Uterus (tissue), 4 donors: ENCODE data around the gene TTC34. TPM values are rescaled to one million over a fixed set of nuclear protein-coding genes. Genes with fewer than 3 reads are reported as not detected.

Experiments used
- DNase-seq, 2 donors: peaks; one replicate each; pipeline ENCODE4 v3.0.0-alpha.2; 2019 to 2020
- H3K27ac ChIP-seq, 2 donors: fragments of 200-600 bp; sonication (generic); 1 replicate in 1 of 2; 2 replicates in 1 of 2; pipeline ENCODE4 v1.5.1; 2016 to 2018
- H3K27me3 ChIP-seq, 2 donors: fragments of 200-600 bp; sonication (generic); one replicate each; pipeline ENCODE4 v1.5.1; 2018 to 2019; ENCODE audit warnings: control low read depth in 1 of 2
- H3K36me3 ChIP-seq, 2 donors: fragments of 200-600 bp; sonication (generic); one replicate each; pipeline ENCODE4 v1.5.1; 2019; ENCODE audit warnings: control low read depth in 1 of 2
- H3K4me1 ChIP-seq, 2 donors: fragments of 200-600 bp; sonication (generic); one replicate each; pipeline ENCODE4 v1.5.1; 2018 to 2019; ENCODE audit warnings: control low read depth in 1 of 2
- H3K4me3 ChIP-seq, 2 donors: fragments of 200-600 bp; sonication (generic); 1 replicate in 1 of 2; 2 replicates in 1 of 2; pipeline ENCODE4 v1.5.1; 2018 to 2019; ENCODE audit warnings: mild to moderate bottlenecking in 1 of 2
- H3K9me3 ChIP-seq, 2 donors: fragments of 200-600 bp; sonication (generic); one replicate each; pipeline ENCODE4 v1.5.1; 2019; ENCODE audit warnings: control low read depth in 1 of 2
- POLR2A ChIP-seq, 2 donors: fragments of 450-650 bp; IDR thresholded peaks; one replicate each; pipeline ENCODE4 v1.6.1; 2016; ENCODE audit warnings: antibody characterized with exemption in 2 of 2, mild to moderate bottlenecking in 1 of 2, moderate library complexity in 1 of 2
- intact Hi-C: fragments of 100-400 bp; cut with DNase I; formaldehyde crosslinking; loops from one replicate; pipeline ENCODE4 v1.15.1; 2023; ENCODE audit warnings: low total_unique reads
- total RNA-seq, 4 donors: library from RNA; depleted of rRNA in 3 of 4; stranded (reverse); fragments of >200 nt in 3 of 4; gene quantifications; one replicate each; pipeline versions ENCODE4 v1.1.0 to v1.2.4, GENCODE V29; 2014 to 2023
- TF ChIP-seq, protein P1 (sequence below), 4 experiments: fragments of 200-600 bp in 2 of 4; fragments of 450-650 bp in 2 of 4; sonication (generic) in 2 of 4; IDR thresholded peaks; one replicate each; pipeline ENCODE4 v1.5.1; 2016 to 2019; ENCODE audit warnings: antibody characterized with exemption in 4 of 4, mild to moderate bottlenecking in 2 of 4, moderate library complexity in 1 of 4
- donor health status: DM: yes; HTN: yes; CAD: no.

Gene TTC34
- total RNA-seq, 4 donors from 2014 or later: 0.29 to 2.9 (median 0.43) TPM

DNA sequence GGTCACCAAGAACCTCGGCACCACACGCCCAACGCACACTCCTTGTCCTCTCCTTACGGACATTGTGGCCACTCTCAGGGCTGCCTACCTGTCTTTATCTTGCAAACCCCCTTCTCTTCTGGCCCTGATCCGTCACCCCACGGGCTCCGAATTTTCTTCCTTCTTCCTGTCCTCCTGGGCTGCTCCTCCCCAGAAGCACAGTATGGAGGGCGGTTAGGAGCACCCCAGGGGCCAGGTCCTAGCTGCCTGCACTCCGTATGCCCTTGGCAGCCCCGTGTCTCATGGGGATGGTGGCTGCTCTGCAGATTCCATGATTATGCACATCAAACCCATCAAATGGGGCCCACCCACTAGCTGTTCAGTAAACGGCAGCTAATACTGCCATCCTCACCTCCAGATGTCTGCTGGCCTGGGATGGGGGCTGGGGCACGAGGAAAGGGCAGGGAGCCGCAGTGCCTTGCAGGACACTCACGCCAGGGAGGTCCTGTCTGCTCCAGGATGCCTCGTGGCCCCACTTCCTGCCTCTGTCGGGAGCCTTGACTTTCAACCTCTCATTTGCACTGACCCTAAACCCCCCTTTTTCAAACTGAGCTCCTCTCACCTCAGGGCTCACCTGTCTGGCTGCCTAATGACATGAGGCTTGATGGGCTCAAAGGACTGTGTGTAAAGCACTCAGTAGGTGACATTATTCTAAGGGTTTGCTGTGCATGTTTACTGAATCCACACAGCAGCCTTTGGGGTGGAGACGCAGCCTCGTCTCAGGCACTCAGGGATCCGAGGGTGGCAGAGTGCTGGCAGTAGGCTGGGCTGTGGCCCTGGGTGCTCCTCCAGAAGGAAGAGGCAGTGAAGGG is 4.4 kb downstream of the TTC34 start:
- no peak for DNase-seq
- TF ChIP-seq, protein P1, sequence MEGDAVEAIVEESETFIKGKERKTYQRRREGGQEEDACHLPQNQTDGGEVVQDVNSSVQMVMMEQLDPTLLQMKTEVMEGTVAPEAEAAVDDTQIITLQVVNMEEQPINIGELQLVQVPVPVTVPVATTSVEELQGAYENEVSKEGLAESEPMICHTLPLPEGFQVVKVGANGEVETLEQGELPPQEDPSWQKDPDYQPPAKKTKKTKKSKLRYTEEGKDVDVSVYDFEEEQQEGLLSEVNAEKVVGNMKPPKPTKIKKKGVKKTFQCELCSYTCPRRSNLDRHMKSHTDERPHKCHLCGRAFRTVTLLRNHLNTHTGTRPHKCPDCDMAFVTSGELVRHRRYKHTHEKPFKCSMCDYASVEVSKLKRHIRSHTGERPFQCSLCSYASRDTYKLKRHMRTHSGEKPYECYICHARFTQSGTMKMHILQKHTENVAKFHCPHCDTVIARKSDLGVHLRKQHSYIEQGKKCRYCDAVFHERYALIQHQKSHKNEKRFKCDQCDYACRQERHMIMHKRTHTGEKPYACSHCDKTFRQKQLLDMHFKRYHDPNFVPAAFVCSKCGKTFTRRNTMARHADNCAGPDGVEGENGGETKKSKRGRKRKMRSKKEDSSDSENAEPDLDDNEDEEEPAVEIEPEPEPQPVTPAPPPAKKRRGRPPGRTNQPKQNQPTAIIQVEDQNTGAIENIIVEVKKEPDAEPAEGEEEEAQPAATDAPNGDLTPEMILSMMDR (IDR thresholded peaks at IDR 0.05): no peak
- no peak for TF ChIP-seq POLR2A (IDR thresholded peaks at IDR 0.05)
- intact Hi-C loops: no loop called here
- Histone ChIP-seq H3K4me1 (no peaks in the 10 kb centered on the region), H3K36me3 (no peaks in the 10 kb centered on the region), H3K9me3 (peaks cover 0 to 8% of the 10 kb centered on the region in 2 donors), H3K27me3 (no peaks in the 10 kb centered on the region), H3K27ac (no peak overlapping the region), H3K4me3 (no peak overlapping the region)

DNA sequence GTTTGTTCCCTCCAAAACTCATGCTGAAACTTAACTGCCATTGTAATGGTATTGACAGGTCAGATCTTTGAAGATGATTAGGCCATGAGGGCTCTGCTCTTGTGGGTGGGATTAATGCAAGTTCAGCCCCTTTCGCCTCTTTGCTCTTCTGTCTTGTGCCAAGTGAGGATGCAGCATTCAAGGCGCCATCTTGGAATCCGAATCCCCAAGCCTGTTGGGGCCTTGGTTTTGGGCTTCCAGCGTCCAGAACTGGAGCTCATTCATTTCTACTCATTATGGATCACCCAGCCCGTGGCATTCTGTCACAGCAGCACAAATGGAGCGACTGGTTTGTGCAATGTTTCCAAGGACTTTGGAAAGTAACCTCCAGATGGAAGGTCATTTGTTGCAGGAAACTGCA is 5.6 kb downstream of the TTC34 start:
- H3K4me1 ChIP-seq: no peaks in the 10 kb centered on the region
- intact Hi-C loops: no loop called here
- H3K4me3 ChIP-seq: no peak overlapping the region
- TF ChIP-seq POLR2A (IDR thresholded peaks at IDR 0.05): no peak
- no peak for DNase-seq
- H3K36me3 ChIP-seq: no peaks in the 10 kb centered on the region
- H3K27ac ChIP-seq: no peak overlapping the region
- no peaks in the 10 kb centered on the region for H3K27me3 ChIP-seq
- H3K9me3 ChIP-seq: peaks cover 0 to 8% of the 10 kb centered on the region in 2 donors

DNA sequence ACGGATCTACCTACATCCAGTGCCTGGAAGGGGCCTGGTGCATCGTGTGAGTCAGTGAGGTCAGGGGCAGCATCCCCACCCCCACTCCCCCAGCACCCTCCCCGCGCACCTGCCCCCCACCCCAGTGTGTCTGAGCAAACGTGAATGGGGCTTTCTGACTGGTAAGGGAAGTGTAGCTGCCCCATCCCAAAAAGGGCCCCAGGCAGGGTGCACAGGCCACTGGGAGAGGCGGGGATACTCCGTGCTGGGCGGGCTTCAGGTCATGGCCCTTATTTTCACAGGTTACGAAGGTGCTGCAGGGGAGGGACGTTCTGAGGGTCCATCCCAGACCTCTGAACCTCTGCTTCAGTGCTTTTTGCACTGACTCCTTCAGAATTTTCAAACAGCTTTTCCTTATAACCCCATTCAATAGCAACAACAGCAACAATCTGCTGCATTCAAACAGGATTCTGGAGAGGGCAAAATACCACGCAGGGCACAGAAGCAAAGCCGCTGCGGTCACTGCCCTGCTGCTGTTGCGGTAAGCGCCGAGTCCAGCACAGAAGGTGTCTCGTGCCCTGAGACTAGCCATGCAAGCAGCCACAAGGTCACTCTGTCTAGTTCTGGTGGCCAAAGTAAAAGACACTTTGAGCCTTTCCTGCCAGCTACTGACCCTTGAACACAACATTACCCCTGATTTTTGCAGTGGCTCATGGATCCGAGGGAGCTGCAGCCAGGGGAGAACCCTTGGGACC is 10.3 kb downstream of the TTC34 start:
- intact Hi-C loops: no loop called here
- DNase-seq: no peak
- H3K27ac ChIP-seq: no peak overlapping the region
- no peaks in the 10 kb centered on the region for H3K4me1 ChIP-seq
- peaks cover 0 to 8% of the 10 kb centered on the region in 2 donors for H3K9me3 ChIP-seq
- H3K36me3 ChIP-seq: no peaks in the 10 kb centered on the region
- H3K4me3 ChIP-seq: no peak overlapping the region
- H3K27me3 ChIP-seq: no peaks in the 10 kb centered on the region
- no peak for TF ChIP-seq POLR2A (IDR thresholded peaks at IDR 0.05)
- TF ChIP-seq, protein P1 (IDR thresholded peaks at IDR 0.05): no peak

- TF ChIP-seq POLR2A (IDR thresholded peaks at IDR 0.05): no peak
- TF ChIP-seq, protein P1 (IDR thresholded peaks at IDR 0.05): no peak
- intact Hi-C loops: no loop called here
- Histone ChIP-seq H3K4me3 (no peak overlapping the region), H3K4me1 (no peaks in the 10 kb centered on the region), H3K27ac (no peak overlapping the region), H3K36me3 (no peaks in the 10 kb centered on the region), H3K27me3 (no peaks in the 10 kb centered on the region), H3K9me3 (peaks cover 0 to 8% of the 10 kb centered on the region in 2 donors)
- no peak for DNase-seq
Measured at GRCh38 chr1:2789986-2790581, 11.4 kb downstream of the TTC34 start.

- H3K27ac ChIP-seq: no peak overlapping the region
- no peaks in the 10 kb centered on the region for H3K36me3 ChIP-seq
- H3K4me3 ChIP-seq: no peak overlapping the region
- no peak for DNase-seq
- H3K4me1 ChIP-seq: no peaks in the 10 kb centered on the region
- peaks cover 0 to 5% of the 10 kb centered on the region in 2 donors for H3K9me3 ChIP-seq
- intact Hi-C loops: no loop called here
- no peak for TF ChIP-seq POLR2A (IDR thresholded peaks at IDR 0.05)
- TF ChIP-seq, protein P1 (IDR thresholded peaks at IDR 0.05): no peak
- H3K27me3 ChIP-seq: no peaks in the 10 kb centered on the region
Measured at GRCh38 chr1:2789164-2789985, 12.1 kb downstream of the TTC34 start.
